GM10248 (cell line): ENCODE data around the gene EPM2AIP1.
"Not testable (repeated sequence)": the region's sequence is repeated elsewhere in the genome, so short reads cannot be mapped to it uniquely, and the experiment has no call there.

Source experiments
- CTCF ChIA-PET: fragments of 300-600 bp; sonication (Branson Sonifier 250); formaldehyde crosslinking; extraction: SDS; loops from one replicate; lab custom pipeline; 2021; ENCODE audit warnings: antibody characterized with exemption; lab: Yijun Ruan, JAX
- POLR2A ChIA-PET: fragments of 350-650 bp; sonication (Branson Sonifier 250); formaldehyde crosslinking; extraction: SDS; loops from one replicate; lab custom pipeline; 2020; ENCODE audit warnings: antibody characterized with exemption; lab: Yijun Ruan, JAX
- DNase-seq: peaks from one replicate; pipeline ENCODE4 v3.0.0; 2012; ENCODE audit errors: extremely low spot score
- CTCF ChIP-seq: IDR thresholded peaks from 2 replicates; pipeline ENCODE4 v1.5.1; 2012; ENCODE audit warnings: mild to moderate bottlenecking, low read depth; ENCODE audit errors: extremely low read depth, missing control alignments, control extremely low read depth

The EPM2AIP1 gene

GRCh38 chr3:36959821-36960220 lies 33.1 kb downstream of the EPM2AIP1 start:
- no peak for TF ChIP-seq CTCF
- POLR2A ChIA-PET, result interaction anchor here (0.7 kb wide), 1 partner anchor 54 kb away, joined by 6 read pairs; no protein-coding TSS in a partner anchor

GRCh38 chr3:36957862-36958686 lies 34.9 kb downstream of the EPM2AIP1 start:
- POLR2A ChIA-PET, result no interaction called here
- CTCF ChIA-PET, result interaction anchor here (0.7 to 5.6 kb wide), 49 partner anchors 8 to 992 kb away, joined by 3 to 83 read pairs (median 5); partner anchors contain the start of genes EPM2AIP1, MLH1 and TRANK1
- DNase-seq, result no peak
- no peak for TF ChIP-seq CTCF

More at GRCh38 chr3:36959821-36960220, 33.1 kb downstream of the EPM2AIP1 start:
- no peak for DNase-seq
- CTCF ChIA-PET, result interaction anchor here (0.8 to 5.6 kb wide), 14 partner anchors 11 to 168 kb away, joined by 3 to 83 read pairs (median 26); partner anchors contain the start of gene TRANK1

GRCh38 chr3:36957063-36957462 lies 35.9 kb downstream of the EPM2AIP1 start:
- CTCF ChIA-PET, result interaction anchor here (0.8 to 5.6 kb wide), 21 partner anchors 9 to 230 kb away, joined by 3 to 83 read pairs (median 15); partner anchors contain the start of genes EPM2AIP1, MLH1 and TRANK1
- POLR2A ChIA-PET, result no interaction called here

GRCh38 chr3:36956155-36956554 lies 36.8 kb downstream of the EPM2AIP1 start:
- TF ChIP-seq CTCF, result no peak
- CTCF ChIA-PET, result interaction anchor here (1.4 to 5.6 kb wide), 8 partner anchors 12 to 227 kb away, joined by 3 to 83 read pairs (median 24); partner anchors contain the start of genes EPM2AIP1, MLH1 and TRANK1
- POLR2A ChIA-PET, result no interaction called here
- no peak for DNase-seq

More at GRCh38 chr3:36957063-36957462, 35.9 kb downstream of the EPM2AIP1 start:
- no peak for DNase-seq
- no peak for TF ChIP-seq CTCF

GRCh38 chr3:36954452-36955134 lies 38.3 kb downstream of the EPM2AIP1 start:
- no peak for TF ChIP-seq CTCF
- ChIA-PET POLR2A (no interaction called here), CTCF (interaction anchor here (0.8 to 2.5 kb wide), 5 partner anchors 10 to 86 kb away, joined by 3 to 10 read pairs (median 4); partner anchors contain the start of gene TRANK1)
- DNase-seq, result no peak

- POLR2A ChIA-PET, DNase-seq: not testable (repeated sequence)
- CTCF ChIA-PET, result interaction anchor here (1.2 to 4.1 kb wide), 3 partner anchors 11 to 45 kb away, joined by 3 to 37 read pairs (median 5); partner anchors contain the start of genes EPM2AIP1 and MLH1
Observed at GRCh38 chr3:36947814-36948213, 45.1 kb downstream of the EPM2AIP1 start.
